IPS-20b (cell line): ENCODE data around the gene OR2S2.

ENCODE experiments used
- H3K27ac ChIP-seq: one replicate; pipeline ENCODE4 v1.5.1; 2013; ENCODE audit warnings: low read length
- H3K27me3 ChIP-seq: 2 replicates; pipeline ENCODE4 v1.6.1; 2013; ENCODE audit warnings: mild to moderate bottlenecking, low read length, inconsistent platforms; ENCODE audit not compliant: insufficient read depth
- H3K36me3 ChIP-seq: 2 replicates; pipeline ENCODE4 v1.6.1; 2013; ENCODE audit warnings: low read depth, mild to moderate bottlenecking, inconsistent platforms, low read length, moderate library complexity; ENCODE audit not compliant: insufficient read depth
- H3K4me1 ChIP-seq: 2 replicates; pipeline ENCODE4 v1.6.1; 2013; ENCODE audit warnings: mild to moderate bottlenecking, control low read depth, inconsistent platforms, low read length, moderate library complexity; ENCODE audit not compliant: insufficient read depth
- H3K4me3 ChIP-seq: 2 replicates; pipeline ENCODE4 v1.5.1; 2013; ENCODE audit warnings: mild to moderate bottlenecking, low read length, inconsistent platforms
- H3K9ac ChIP-seq: 2 replicates; pipeline ENCODE4 v1.6.1; 2013; ENCODE audit warnings: low read depth, mild to moderate bottlenecking, inconsistent platforms, low read length, moderate library complexity
- H3K9me3 ChIP-seq: 2 replicates; pipeline ENCODE4 v1.6.1; 2013; ENCODE audit warnings: mild to moderate bottlenecking, low read depth, low read length, inconsistent platforms; ENCODE audit not compliant: insufficient read depth

Gene OR2S2

DNA sequence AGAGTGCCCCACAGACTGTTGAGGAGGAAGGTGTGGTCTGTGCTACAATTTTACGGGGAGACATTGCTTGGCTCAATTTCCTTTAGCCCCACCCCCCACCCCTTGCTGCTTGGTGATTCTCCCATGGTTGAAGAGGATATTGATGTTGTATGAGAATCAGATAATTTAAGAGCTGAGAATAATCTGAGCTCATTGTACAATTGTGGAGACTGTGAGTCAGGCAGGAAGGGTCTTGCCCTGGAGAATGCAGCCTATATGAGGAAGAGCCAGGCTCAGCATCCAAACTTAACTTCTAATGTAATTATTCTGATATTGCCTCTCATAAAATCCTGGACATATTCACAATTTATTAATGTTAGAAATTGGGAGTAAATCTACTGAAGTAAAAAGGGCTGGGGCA lies 26.1 kb upstream of the OR2S2 start:
- Histone ChIP-seq H3K9ac (no peak overlapping the region), H3K27me3 (no peaks in the 10 kb centered on the region; the same call in none of the 2 replicates), H3K27ac (no peak overlapping the region), H3K9me3 (no peaks in the 10 kb centered on the region), H3K4me3 (no peak overlapping the region), H3K36me3 (no peaks in the 10 kb centered on the region), H3K4me1 (no peaks in the 10 kb centered on the region)

DNA sequence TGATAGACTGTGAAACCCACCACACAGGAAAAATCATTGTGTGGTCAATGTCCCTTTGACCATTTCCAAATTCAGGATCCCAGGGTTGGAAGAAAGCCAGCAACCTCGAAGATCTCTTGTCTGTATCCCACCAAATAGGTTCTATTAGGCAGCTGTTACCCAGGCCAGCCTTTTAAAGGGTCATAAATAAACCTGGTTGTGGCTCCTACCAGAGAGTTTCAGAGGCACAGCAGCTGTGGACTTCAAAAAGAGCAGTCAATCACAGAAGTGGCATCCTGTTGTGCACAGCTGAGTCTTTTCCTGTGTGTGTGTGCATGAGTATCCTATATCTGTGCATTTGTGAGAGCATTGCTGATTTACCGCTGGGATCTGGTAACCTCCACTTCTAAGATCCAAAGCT lies 23.7 kb upstream of the OR2S2 start:
- Histone ChIP-seq H3K4me3 (no peak overlapping the region), H3K27ac (no peak overlapping the region), H3K9me3 (no peaks in the 10 kb centered on the region), H3K27me3 (no peaks in the 10 kb centered on the region; the same call in none of the 2 replicates), H3K4me1 (no peaks in the 10 kb centered on the region), H3K36me3 (no peaks in the 10 kb centered on the region), H3K9ac (no peak overlapping the region)

DNA sequence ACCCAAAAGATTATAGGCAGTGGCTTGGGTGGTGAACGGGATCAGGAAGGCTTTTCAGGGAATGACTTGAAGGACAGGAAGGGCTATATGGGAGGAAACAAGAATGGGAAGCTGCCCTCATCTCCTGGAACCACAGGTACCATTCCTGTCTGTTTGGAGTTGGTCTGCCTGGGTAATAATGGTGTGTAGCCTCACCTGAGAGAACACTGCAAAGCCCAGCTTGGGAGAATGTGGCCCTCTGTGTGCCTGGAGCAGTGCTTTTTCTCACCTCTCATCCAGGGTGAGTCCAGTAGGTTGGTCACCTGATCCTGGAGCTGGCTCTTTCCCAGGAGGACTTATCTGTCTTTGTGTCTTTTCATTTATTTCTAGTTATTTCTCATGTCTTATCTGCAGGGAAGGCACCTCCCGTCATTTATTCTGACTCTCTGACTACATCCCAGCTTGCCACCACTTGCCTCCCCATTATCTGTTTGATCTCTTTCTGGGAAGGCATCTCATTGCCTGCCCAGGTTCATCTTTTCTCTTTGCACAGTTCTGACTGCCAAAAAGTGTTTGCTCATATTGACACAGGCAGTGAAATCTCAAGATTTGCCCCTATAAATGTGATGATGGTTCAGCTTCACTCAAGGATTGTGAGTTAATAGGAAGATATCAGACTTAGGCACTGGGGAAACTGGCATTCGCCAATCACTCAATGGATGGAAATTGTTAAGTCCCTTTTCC lies 22.5 kb upstream of the OR2S2 start:
- H3K27ac ChIP-seq, result no peak overlapping the region
- no peak overlapping the region for H3K4me3 ChIP-seq
- H3K36me3 ChIP-seq, result no peaks in the 10 kb centered on the region
- H3K9ac ChIP-seq, result no peak overlapping the region
- no peaks in the 10 kb centered on the region for H3K4me1 ChIP-seq
- H3K9me3 ChIP-seq, result no peaks in the 10 kb centered on the region
- H3K27me3 ChIP-seq, result no peaks in the 10 kb centered on the region; the same call in none of the 2 replicates

DNA sequence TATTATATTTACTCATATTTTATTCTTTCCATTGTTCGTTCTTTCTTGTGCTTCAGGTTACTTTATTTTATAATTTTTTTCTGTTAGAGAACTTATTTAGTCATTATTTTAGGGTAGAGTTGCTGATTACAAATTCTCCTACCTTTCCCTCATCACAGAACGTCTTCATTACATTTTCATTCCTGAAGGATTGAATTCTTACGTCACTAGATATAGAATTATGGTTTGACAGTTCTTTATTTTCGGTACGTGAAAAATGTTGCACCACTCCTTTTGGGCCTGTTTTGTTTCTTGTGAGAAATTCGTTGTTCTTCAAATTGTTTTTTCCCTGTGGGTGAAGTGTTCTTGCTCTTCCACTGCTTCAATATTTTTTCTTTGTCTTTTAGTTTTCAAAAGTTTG lies 20.8 kb upstream of the OR2S2 start:
- H3K4me3 ChIP-seq, result no peak overlapping the region
- no peaks in the 10 kb centered on the region for H3K4me1 ChIP-seq
- H3K9ac ChIP-seq, result no peak overlapping the region
- H3K27me3 ChIP-seq, result no peaks in the 10 kb centered on the region; the same call in none of the 2 replicates
- H3K9me3 ChIP-seq, result peaks cover 5% of the 10 kb centered on the region; the same call in 1 of the 2 replicates
- no peak overlapping the region for H3K27ac ChIP-seq
- H3K36me3 ChIP-seq, result no peaks in the 10 kb centered on the region

DNA sequence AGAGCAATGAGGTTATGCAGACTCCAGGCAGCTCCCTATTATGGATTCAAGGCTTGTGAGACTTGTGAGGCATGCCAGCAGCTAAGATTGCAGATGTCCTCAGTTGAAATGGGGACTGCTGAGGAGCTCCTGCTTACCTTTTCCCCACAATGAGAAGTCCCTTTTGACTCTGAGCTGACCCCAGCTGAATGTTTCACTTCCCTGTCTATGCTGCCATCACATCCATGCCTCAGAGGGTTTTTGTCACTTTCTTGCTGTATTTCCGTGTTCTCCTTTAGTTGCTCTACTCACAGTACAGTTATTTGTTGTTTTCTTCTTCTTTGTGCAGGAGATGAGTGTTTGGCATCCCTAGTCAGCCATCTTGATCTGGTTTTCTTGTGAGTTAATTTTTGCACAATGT lies 18.8 kb upstream of the OR2S2 start:
- peaks cover 15% of the 10 kb centered on the region for H3K27me3 ChIP-seq
- no peak overlapping the region for H3K9ac ChIP-seq
- no peaks in the 10 kb centered on the region for H3K36me3 ChIP-seq
- peaks cover 5% of the 10 kb centered on the region; the same call in 1 of the 2 replicates for H3K9me3 ChIP-seq
- H3K4me3 ChIP-seq, result no peak overlapping the region
- no peak overlapping the region for H3K27ac ChIP-seq
- H3K4me1 ChIP-seq, result peaks cover 6% of the 10 kb centered on the region; the same call in 1 of the 2 replicates

DNA sequence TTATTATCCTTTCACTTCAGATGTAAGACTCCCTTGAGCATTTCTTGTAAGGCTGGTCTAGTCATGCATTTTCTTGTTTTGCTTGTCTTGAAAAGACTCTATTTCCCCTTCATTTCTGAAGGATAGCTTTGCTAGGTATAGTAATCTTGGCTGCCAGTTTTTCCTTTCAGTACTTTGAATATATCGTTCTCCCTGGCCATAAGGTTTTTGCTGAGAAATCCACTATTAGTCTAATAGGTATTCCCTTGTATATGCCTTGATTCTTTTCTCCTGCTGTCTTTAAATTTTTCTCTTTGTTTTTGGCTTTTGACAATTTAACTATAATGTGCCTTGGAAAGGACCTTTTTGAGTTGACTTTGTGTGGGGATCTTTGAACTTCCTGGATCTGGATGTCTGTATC lies 16.8 kb upstream of the OR2S2 start:
- H3K9ac ChIP-seq, result no peak overlapping the region
- H3K27me3 ChIP-seq, result peaks cover 23% of the 10 kb centered on the region
- H3K36me3 ChIP-seq, result no peaks in the 10 kb centered on the region
- peaks cover 5% of the 10 kb centered on the region; the same call in 1 of the 2 replicates for H3K9me3 ChIP-seq
- no peak overlapping the region for H3K27ac ChIP-seq
- no peak overlapping the region for H3K4me3 ChIP-seq
- peaks cover 6% of the 10 kb centered on the region; the same call in 1 of the 2 replicates for H3K4me1 ChIP-seq

DNA sequence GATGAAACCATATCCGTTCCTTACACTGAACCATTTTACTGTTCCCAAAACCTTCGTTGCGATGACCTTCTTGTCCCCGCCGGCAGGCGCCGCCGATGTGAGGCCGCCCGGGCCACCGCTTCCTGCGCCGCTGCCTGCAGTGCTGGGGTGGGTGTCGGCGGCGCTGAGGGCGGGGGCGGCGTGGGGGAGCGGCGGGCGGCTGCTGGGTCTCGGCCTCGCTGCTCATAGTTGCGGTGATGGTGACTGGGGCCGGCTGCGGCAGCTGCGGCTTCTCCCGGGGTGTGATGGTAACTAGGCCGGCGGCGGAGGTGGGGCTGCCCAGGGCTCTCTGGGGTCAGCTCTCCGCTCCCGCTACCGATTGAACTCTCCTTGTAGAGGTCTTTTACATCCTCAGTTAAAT lies 14.1 kb upstream of the OR2S2 start:
- Histone ChIP-seq H3K4me1 (peaks cover 6% of the 10 kb centered on the region; the same call in 1 of the 2 replicates), H3K9ac (no peak overlapping the region), H3K4me3 (peak overlapping the region; percentile 61), H3K27ac (no peak overlapping the region), H3K27me3 (peaks cover 24% of the 10 kb centered on the region), H3K9me3 (peaks cover 5% of the 10 kb centered on the region; the same call in 1 of the 2 replicates), H3K36me3 (no peaks in the 10 kb centered on the region)

DNA sequence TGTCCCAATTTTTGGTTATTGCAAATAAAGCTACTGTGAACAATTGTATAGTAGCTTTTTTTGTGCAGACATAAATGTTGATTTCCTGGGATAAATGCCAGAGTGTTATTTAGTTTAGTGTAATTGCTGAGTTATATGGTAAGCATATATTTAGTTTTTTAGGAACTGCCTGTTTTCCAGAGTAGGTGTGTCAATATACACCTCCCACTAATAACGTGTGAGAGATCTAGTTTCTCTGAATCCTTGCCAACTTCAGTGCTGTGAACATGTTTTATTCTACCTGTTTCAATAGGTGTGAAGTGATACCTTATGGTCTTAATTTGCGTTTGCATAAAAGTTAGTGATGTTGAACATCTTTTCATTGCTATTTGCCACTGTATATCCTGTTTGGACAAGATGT lies 9.1 kb upstream of the OR2S2 start:
- no peak overlapping the region for H3K27ac ChIP-seq
- peaks cover 27% of the 10 kb centered on the region for H3K27me3 ChIP-seq
- H3K9ac ChIP-seq, result no peak overlapping the region
- no peaks in the 10 kb centered on the region for H3K9me3 ChIP-seq
- H3K36me3 ChIP-seq, result no peaks in the 10 kb centered on the region
- H3K4me1 ChIP-seq, result no peaks in the 10 kb centered on the region
- H3K4me3 ChIP-seq, result no peak overlapping the region

DNA sequence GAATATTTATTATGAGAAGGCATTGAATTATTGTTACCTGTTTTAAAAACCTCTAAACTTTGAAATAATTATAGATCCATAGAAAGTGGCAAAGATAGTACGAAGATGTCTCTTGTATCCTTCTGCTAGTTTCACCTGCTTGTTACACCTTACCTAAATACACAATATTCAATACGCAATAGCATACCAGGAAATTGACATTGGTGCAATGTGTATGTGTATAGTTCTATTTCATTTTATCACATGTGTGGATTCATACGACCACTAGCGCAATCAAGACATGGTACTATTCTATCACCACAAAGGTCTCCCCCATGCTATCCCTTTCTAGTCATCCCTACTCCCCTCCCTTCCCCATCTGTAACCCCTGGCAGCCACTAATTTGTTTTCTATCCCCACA lies 8.5 kb upstream of the OR2S2 start:
- no peak overlapping the region for H3K9ac ChIP-seq
- H3K4me3 ChIP-seq, result no peak overlapping the region
- peaks cover 22% of the 10 kb centered on the region for H3K27me3 ChIP-seq
- H3K4me1 ChIP-seq, result no peaks in the 10 kb centered on the region
- no peaks in the 10 kb centered on the region for H3K9me3 ChIP-seq
- no peaks in the 10 kb centered on the region for H3K36me3 ChIP-seq
- no peak overlapping the region for H3K27ac ChIP-seq

DNA sequence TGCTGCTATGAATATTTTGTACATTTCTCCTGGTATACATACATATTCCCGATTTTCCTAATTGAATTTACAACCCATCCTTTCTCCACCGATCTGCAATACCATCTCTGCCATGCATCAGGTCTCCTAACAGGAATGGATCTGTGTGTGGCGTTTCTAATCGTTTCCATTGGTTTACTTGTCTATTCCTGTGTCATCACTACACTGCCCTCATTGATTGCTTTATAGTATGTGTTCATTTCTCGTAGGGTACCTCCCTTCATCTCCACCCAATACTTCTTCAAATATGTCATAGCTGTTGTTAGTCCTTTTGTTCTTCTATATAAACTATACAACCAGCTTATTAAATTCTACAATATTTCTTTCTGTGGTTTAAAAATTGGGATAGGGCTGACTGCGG lies 7.1 kb upstream of the OR2S2 start:
- Histone ChIP-seq H3K27me3 (peaks cover 17% of the 10 kb centered on the region; the same call in 1 of the 2 replicates), H3K36me3 (no peaks in the 10 kb centered on the region), H3K4me1 (no peaks in the 10 kb centered on the region), H3K9ac (no peak overlapping the region), H3K9me3 (no peaks in the 10 kb centered on the region), H3K4me3 (no peak overlapping the region), H3K27ac (no peak overlapping the region)

DNA sequence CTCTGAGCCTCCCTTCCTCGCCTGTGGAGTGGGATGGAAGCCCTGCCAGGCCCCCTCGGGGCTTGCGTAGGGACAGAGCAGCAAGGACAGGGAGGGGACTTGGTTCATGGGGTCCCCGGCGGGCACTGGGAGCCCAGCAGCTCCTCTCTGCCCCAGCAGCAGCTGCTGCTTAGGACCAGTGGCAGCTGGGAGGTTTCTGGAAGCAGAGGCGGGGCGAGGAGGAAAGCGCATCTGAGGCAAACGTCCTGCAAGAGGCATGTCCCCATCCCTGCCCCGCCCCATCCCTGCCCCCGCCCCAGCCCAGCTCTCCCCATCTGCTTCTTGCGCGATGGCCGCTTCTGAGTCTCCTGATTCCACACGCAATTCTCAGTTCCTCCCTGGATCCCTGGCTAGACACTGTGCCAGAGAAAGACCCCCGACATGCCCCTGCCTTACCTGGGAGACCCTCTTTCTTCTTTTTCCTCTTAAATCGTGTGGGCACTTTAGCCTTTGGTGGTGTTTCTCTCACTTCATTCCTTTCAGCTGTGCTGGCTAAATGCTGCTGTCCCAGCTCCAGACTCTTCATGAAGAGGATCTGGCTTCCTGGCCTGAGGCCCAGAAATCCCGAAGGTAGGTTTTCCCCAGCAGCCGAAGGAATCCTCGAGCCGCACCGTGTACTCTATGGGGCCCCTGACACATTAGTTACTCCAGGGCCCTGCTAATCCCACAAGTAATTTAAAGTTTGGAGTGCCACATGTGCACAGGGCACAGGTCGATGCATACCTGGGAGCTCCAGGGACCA lies 4.4 kb upstream of the OR2S2 start:
- Histone ChIP-seq H3K36me3 (no peaks in the 10 kb centered on the region), H3K4me1 (no peaks in the 10 kb centered on the region), H3K4me3 (no peak overlapping the region), H3K9me3 (no peaks in the 10 kb centered on the region), H3K27ac (no peak overlapping the region), H3K27me3 (peaks cover 24% of the 10 kb centered on the region; the same call in 1 of the 2 replicates), H3K9ac (no peak overlapping the region)
